Liver (tissue), 9 donors: ENCODE results near the gene ARHGEF25. TPM values are rescaled to one million over a fixed set of nuclear protein-coding genes. Genes with fewer than 3 reads are reported as not detected.

Experiments used
- DNase-seq: peaks from one replicate; pipeline ENCODE4 v3.0.0-alpha.2; 2017; ENCODE audit warnings: low spot score
- H3K27ac ChIP-seq, 2 donors: one replicate each; pipeline ENCODE4 v1.7.0; 2013; ENCODE audit warnings: inconsistent platforms in 2 of 2, low read length in 2 of 2, control low read depth in 1 of 2, low read depth in 1 of 2, mild to moderate bottlenecking in 1 of 2
- H3K27me3 ChIP-seq, 4 donors: one replicate each; pipeline versions ENCODE4 v1.6.1 to v1.7.0; 2013; ENCODE audit warnings: low read length in 3 of 4, inconsistent platforms in 1 of 4, mild to moderate bottlenecking in 1 of 4, moderate library complexity in 1 of 4; ENCODE audit not compliant: control insufficient read depth in 4 of 4, insufficient read depth in 4 of 4
- H3K36me3 ChIP-seq, 4 donors: one replicate each; pipeline versions ENCODE4 v1.6.1 to v1.7.0; 2013; ENCODE audit warnings: low read length in 3 of 4, mild to moderate bottlenecking in 3 of 4, low read depth in 1 of 4, moderate library complexity in 1 of 4; ENCODE audit not compliant: control insufficient read depth in 4 of 4, insufficient read depth in 3 of 4
- H3K4me1 ChIP-seq, 4 donors: one replicate each; pipeline versions ENCODE4 v1.6.1 to v1.7.0; 2013; ENCODE audit warnings: low read length in 3 of 4, mild to moderate bottlenecking in 3 of 4, moderate library complexity in 1 of 4; ENCODE audit not compliant: control insufficient read depth in 4 of 4, insufficient read depth in 4 of 4
- H3K4me3 ChIP-seq, 3 donors: one replicate each; pipeline versions ENCODE4 v1.6.1 to v1.7.0; 2013; ENCODE audit warnings: low read length in 3 of 3, control low read depth in 1 of 3, low read depth in 1 of 3, mild to moderate bottlenecking in 1 of 3
- H3K9ac ChIP-seq, 2 donors: one replicate each; pipeline ENCODE4 v1.7.0; 2013; ENCODE audit warnings: low read length in 2 of 2, mild to moderate bottlenecking in 2 of 2, moderate library complexity in 2 of 2, control low read depth in 1 of 2, low read depth in 1 of 2
- H3K9me3 ChIP-seq, 4 donors: one replicate each; pipeline versions ENCODE4 v1.6.1 to v1.7.0; 2013; ENCODE audit warnings: low read length in 3 of 4; ENCODE audit not compliant: control insufficient read depth in 4 of 4
- EGR1 ChIP-seq, 2 donors: IDR thresholded peaks; 2 replicates each; pipeline ENCODE4 v1.6.1; 2016 to 2018; ENCODE audit warnings: antibody characterized with exemption in 2 of 2, low read depth in 2 of 2
- FOXA1 ChIP-seq: IDR thresholded peaks from 2 replicates; pipeline ENCODE4 v1.6.1; 2016; ENCODE audit warnings: antibody characterized with exemption
- FOXA2 ChIP-seq: IDR thresholded peaks from 2 replicates; pipeline ENCODE4 v1.6.1; 2016; ENCODE audit warnings: antibody characterized with exemption
- HNF4A ChIP-seq, 2 donors: conservative IDR thresholded peaks; 2 replicates each; pipeline ENCODE4 v1.6.1; 2016; ENCODE audit warnings: antibody characterized with exemption in 2 of 2, mild to moderate bottlenecking in 2 of 2
- HNF4G ChIP-seq: IDR thresholded peaks from 2 replicates; pipeline ENCODE4 v1.6.1; 2016; ENCODE audit warnings: antibody characterized with exemption
- JUND ChIP-seq, 2 donors: IDR thresholded peaks; 2 replicates each; pipeline ENCODE4 v1.6.1; 2016; ENCODE audit warnings: antibody characterized with exemption in 2 of 2
- NR2F2 ChIP-seq: IDR thresholded peaks from 2 replicates; pipeline ENCODE4 v1.6.1; 2016; ENCODE audit warnings: antibody characterized with exemption
- RAD21 ChIP-seq, 2 donors: IDR thresholded peaks; 2 replicates each; pipeline ENCODE4 v1.6.1; 2016; ENCODE audit warnings: antibody characterized with exemption in 2 of 2, mild to moderate bottlenecking in 2 of 2
- RXRA ChIP-seq, 2 donors: IDR thresholded peaks; 2 replicates each; pipeline ENCODE4 v1.6.1; 2017 to 2018; ENCODE audit warnings: antibody characterized with exemption in 2 of 2, mild to moderate bottlenecking in 1 of 2
- SP1 ChIP-seq: IDR thresholded peaks from 2 replicates; pipeline ENCODE4 v1.6.1; 2018; ENCODE audit warnings: antibody characterized with exemption, mild to moderate bottlenecking
- YY1 ChIP-seq: IDR thresholded peaks from 2 replicates; pipeline ENCODE4 v1.6.1; 2016; ENCODE audit warnings: antibody characterized with exemption, mild to moderate bottlenecking
- WGBS: extraction: QIAGEN DNeasy Blood & Tissue Kit; methylation state at CpG from one replicate; pipeline ENCODE4 v1.1.7; 2013; 5-methylcytosine and 5-hydroxymethylcytosine counted together
- polyA plus RNA-seq, 2 donors: library from polyadenylated mRNA; stranded (reverse) in 1 of 2; unstranded in 1 of 2; fragments of 200-250 nt in 1 of 2; fragments of >200 nt in 1 of 2; fragmentation: Nextera tagmentation in 1 of 2; extraction: Ambion mirVana in 1 of 2; gene quantifications; one replicate each; pipeline versions ENCODE4 v1.2.1 to v1.2.3, GENCODE V29; 2013 to 2015
- total RNA-seq, 2 donors: library from RNA; depleted of rRNA; stranded (reverse); fragments of >200 nt; gene quantifications; one replicate each; pipeline ENCODE4 v1.2.3, GENCODE V29; 2014
- TF ChIP-seq, protein P1 (sequence below): IDR thresholded peaks from 2 replicates; pipeline ENCODE4 v1.6.1; 2016; ENCODE audit warnings: antibody characterized with exemption
- TF ChIP-seq, protein P2 (sequence below): IDR thresholded peaks from 2 replicates; pipeline ENCODE4 v1.6.1; 2016; ENCODE audit warnings: antibody characterized with exemption
- TF ChIP-seq, protein P3 (sequence below): IDR thresholded peaks from 2 replicates; pipeline ENCODE4 v1.6.1; 2016; ENCODE audit warnings: antibody characterized with exemption, mild to moderate bottlenecking
- TF ChIP-seq, protein P4 (sequence below): IDR thresholded peaks from 2 replicates; pipeline ENCODE4 v1.6.1; 2016; ENCODE audit warnings: antibody characterized with exemption
- TF ChIP-seq, protein P5 (sequence below): fragments of 150-350 bp; IDR thresholded peaks from 2 replicates; pipeline ENCODE4 v1.5.1; 2017; ENCODE audit warnings: improper control_type of control experiment, low read depth, low read length; ENCODE audit not compliant: missing input control
- donor health status: healthy.
- donor health status: healthy.
- donor health status: healthy.
- donor health status: healthy.
- donor health status: healthy.

ARHGEF25 gene
- total and polyA plus RNA-seq, 4 donors = 0.57 to 2.3 (median 1.9) TPM

DNA sequence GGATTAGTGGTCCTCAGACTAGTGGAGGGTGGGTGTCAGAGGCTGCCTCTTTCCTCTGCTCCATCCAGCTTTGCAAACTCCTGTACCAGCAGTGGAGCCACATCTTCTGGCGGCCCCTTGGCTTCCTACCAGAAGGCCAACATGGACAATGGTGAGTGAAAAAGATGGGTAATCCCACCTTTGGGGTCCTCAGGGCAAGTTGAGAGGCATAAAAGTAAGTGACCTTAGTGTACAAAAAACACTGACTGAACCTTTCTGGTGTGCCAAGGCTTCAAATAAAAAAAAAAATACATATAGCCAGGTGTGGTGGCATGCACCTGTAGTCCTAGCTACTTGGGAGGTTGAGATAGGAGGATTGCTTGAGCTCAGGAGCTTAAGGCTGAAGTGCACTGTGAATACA lies 29.4 kb upstream of the ARHGEF25 start:
- peaks cover 0 to 9% (median 4%) of the 10 kb centered on the region in 4 donors for H3K4me1 ChIP-seq
- WGBS = 88% methylated on average over 1 of the region's 1 CpG
- H3K9me3 ChIP-seq = no peaks in the 10 kb centered on the region
- H3K27me3 ChIP-seq = no peaks in the 10 kb centered on the region
- no peak overlapping the region for H3K27ac ChIP-seq
- TF ChIP-seq FOXA2 = no peak
- TF ChIP-seq, protein P1, sequence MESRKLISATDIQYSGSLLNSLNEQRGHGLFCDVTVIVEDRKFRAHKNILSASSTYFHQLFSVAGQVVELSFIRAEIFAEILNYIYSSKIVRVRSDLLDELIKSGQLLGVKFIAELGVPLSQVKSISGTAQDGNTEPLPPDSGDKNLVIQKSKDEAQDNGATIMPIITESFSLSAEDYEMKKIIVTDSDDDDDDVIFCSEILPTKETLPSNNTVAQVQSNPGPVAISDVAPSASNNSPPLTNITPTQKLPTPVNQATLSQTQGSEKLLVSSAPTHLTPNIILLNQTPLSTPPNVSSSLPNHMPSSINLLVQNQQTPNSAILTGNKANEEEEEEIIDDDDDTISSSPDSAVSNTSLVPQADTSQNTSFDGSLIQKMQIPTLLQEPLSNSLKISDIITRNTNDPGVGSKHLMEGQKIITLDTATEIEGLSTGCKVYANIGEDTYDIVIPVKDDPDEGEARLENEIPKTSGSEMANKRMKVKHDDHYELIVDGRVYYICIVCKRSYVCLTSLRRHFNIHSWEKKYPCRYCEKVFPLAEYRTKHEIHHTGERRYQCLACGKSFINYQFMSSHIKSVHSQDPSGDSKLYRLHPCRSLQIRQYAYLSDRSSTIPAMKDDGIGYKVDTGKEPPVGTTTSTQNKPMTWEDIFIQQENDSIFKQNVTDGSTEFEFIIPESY = no peak
- TF ChIP-seq, protein P2, sequence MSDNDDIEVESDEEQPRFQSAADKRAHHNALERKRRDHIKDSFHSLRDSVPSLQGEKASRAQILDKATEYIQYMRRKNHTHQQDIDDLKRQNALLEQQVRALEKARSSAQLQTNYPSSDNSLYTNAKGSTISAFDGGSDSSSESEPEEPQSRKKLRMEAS = no peak
- no peak for TF ChIP-seq SP1
- TF ChIP-seq, protein P3, sequence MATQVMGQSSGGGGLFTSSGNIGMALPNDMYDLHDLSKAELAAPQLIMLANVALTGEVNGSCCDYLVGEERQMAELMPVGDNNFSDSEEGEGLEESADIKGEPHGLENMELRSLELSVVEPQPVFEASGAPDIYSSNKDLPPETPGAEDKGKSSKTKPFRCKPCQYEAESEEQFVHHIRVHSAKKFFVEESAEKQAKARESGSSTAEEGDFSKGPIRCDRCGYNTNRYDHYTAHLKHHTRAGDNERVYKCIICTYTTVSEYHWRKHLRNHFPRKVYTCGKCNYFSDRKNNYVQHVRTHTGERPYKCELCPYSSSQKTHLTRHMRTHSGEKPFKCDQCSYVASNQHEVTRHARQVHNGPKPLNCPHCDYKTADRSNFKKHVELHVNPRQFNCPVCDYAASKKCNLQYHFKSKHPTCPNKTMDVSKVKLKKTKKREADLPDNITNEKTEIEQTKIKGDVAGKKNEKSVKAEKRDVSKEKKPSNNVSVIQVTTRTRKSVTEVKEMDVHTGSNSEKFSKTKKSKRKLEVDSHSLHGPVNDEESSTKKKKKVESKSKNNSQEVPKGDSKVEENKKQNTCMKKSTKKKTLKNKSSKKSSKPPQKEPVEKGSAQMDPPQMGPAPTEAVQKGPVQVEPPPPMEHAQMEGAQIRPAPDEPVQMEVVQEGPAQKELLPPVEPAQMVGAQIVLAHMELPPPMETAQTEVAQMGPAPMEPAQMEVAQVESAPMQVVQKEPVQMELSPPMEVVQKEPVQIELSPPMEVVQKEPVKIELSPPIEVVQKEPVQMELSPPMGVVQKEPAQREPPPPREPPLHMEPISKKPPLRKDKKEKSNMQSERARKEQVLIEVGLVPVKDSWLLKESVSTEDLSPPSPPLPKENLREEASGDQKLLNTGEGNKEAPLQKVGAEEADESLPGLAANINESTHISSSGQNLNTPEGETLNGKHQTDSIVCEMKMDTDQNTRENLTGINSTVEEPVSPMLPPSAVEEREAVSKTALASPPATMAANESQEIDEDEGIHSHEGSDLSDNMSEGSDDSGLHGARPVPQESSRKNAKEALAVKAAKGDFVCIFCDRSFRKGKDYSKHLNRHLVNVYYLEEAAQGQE = no peak
- TF ChIP-seq EGR1 (IDR thresholded peaks at IDR 0.05; ENCODE audit: low read depth in 2 of 2) = no peak
- TF ChIP-seq NR2F2 = no peak
- no peak for TF ChIP-seq RAD21 (IDR thresholded peaks at IDR 0.05)
- TF ChIP-seq FOXA1 = no peak
- TF ChIP-seq JUND (IDR thresholded peaks at IDR 0.05) = no peak
- no peak for TF ChIP-seq RXRA (IDR thresholded peaks at IDR 0.05)
- TF ChIP-seq, protein P4, sequence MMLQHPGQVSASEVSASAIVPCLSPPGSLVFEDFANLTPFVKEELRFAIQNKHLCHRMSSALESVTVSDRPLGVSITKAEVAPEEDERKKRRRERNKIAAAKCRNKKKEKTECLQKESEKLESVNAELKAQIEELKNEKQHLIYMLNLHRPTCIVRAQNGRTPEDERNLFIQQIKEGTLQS = no peak
- TF ChIP-seq HNF4G = no peak
- no peak overlapping the region for H3K4me3 ChIP-seq
- no peak for DNase-seq
- H3K36me3 ChIP-seq = no peaks in the 10 kb centered on the region
- H3K9ac ChIP-seq = no peak overlapping the region

DNA sequence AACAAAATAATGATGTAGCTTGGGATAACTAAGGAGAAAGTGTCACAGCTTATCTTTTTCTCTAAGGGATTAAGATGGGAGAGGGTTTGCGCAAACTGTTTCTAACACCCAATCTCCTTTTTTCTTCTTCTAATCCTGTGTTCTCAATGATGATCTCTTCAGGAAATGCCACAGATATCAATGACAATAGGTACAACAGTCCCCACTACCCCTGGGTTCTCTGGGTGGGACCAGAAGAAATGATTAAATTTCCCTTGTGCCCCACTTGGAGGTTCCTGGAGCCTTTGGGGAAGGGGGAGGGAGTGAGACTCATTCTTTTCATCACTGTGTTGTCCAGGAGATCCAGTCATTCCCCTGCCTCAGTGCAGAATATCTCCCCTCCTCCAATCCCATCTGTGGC lies 28.8 kb upstream of the ARHGEF25 start:
- no peaks in the 10 kb centered on the region for H3K36me3 ChIP-seq
- no peak overlapping the region for H3K27ac ChIP-seq
- peaks cover 1 to 13% (median 9%) of the 10 kb centered on the region in 4 donors for H3K4me1 ChIP-seq
- no peak for DNase-seq
- no peak overlapping the region for H3K9ac ChIP-seq
- H3K4me3 ChIP-seq = no peak overlapping the region
- H3K27me3 ChIP-seq = no peaks in the 10 kb centered on the region
- WGBS = 98% methylated on average over 1 of the region's 1 CpG
- no peaks in the 10 kb centered on the region for H3K9me3 ChIP-seq
- TF ChIP-seq NR2F2 (no peak), YY1 (no peak), RAD21 (IDR thresholded peaks at IDR 0.05) (no peak), RXRA (IDR thresholded peaks at IDR 0.05) (no peak), HNF4A (conservative IDR thresholded peaks at IDR 0.05) (no peak), HNF4G (no peak), SP1 (no peak)
- TF ChIP-seq, protein P3 = no peak
- TF ChIP-seq, protein P1 = no peak
- TF ChIP-seq, protein P5, sequence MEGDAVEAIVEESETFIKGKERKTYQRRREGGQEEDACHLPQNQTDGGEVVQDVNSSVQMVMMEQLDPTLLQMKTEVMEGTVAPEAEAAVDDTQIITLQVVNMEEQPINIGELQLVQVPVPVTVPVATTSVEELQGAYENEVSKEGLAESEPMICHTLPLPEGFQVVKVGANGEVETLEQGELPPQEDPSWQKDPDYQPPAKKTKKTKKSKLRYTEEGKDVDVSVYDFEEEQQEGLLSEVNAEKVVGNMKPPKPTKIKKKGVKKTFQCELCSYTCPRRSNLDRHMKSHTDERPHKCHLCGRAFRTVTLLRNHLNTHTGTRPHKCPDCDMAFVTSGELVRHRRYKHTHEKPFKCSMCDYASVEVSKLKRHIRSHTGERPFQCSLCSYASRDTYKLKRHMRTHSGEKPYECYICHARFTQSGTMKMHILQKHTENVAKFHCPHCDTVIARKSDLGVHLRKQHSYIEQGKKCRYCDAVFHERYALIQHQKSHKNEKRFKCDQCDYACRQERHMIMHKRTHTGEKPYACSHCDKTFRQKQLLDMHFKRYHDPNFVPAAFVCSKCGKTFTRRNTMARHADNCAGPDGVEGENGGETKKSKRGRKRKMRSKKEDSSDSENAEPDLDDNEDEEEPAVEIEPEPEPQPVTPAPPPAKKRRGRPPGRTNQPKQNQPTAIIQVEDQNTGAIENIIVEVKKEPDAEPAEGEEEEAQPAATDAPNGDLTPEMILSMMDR = no peak
